HG03139 (cell line): ENCODE data around the gene SORCS2.

Source experiments
- ATAC-seq: cut with Tn5 transposase; IDR thresholded peaks from one replicate; pipeline ENCODE4 v1.9.1; 2021; ENCODE audit not compliant: unreplicated experiment

Gene SORCS2

DNA sequence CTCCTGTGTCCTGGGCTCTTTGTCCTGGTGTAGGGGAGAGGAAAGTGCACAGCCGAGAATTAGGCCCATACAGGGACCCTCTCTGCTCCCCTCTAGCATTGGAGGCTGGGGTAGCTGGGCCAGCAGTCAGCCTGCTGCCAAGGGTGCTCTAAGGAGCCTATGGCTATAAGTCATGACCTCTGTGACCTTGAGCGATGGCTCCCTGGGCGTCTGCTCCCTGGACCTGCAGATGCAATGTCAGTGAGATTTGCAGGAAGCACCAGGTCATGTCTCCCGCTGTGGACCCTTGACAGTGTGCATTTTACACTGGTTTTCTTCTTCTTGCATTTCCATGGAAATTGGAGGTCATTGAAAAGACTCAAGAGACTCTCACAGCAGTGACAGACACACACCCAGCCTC, 476.5 kb downstream of the SORCS2 start:
- ATAC-seq = no peak

DNA sequence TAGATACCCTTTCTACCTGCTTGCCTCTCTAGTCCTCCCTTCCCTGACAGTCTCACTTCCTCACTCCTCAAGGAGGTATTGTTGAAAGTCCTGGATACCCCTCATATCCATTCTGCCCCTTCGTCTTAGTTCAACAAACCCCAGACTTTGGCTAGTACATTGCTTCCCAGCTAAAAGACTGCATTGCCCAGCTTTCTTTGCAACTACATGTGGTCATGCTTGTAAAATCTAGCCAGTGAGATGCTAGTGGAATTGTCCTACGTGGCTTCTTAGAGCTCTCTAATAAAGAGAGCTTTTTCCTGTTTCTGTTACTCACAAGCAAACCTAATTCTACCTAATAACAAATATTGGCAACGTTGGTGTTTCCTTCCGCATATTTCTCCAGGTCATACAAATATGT, 480.3 kb downstream of the SORCS2 start:
- no peak for ATAC-seq

DNA sequence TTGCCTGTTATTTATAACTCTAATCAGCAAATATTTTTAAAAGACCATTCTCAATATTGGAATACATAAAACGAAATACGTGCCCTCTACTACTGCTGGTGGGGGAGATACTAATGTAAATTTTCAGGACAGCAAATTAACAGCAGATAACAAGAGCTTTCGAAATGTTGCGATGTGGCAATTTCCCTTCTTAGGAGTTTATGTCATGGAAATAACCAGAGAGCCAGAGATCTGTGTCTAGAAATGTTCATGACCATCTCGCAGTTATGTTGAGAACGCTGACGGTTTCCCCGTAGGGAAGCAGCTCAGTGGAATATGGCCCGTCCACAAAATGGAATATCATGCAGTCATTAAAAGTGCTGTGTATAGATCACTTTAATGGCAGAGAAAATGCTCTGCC, 480.8 kb downstream of the SORCS2 start:
- no peak for ATAC-seq

DNA sequence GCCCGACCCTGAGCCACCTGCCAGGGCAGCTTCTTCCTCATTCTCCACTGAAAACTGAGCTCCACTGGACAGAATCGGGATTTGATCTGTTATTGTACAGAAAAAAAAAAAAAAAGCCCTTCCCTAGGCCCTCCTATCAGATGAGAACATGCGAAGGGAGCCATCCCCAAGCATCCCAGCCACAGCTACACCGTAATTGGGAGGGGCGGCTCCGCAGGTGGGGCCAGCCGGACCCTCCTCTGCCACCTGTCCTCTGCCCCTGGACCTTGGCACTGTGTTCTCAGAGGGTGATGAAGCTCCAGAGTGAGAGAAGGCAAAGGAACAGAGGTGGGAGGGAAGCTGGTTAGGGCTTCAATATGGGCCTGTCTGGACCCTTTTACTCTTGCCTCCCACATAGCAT, 482.4 kb downstream of the SORCS2 start:
- ATAC-seq = no peak

DNA sequence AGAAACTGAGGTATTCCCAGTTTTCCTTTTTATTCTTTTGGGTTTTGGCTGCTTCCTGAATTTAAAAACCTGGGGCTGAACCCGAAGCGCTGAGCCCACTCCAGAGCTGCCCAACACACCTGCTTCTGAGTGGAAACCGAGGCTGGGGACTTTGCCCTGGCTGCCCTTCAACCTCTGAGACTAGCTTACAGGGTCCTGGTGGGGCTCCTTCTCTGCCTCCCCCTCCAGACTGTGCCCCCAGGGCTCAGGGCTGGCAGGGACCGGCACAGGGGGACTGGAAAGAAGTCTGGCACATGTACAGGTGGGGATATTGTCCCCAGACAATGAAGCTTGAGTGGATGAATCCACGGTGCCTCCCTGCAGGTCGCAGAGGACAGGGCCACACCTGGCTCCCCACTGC, 482.8 kb downstream of the SORCS2 start:
- ATAC-seq = no peak

DNA sequence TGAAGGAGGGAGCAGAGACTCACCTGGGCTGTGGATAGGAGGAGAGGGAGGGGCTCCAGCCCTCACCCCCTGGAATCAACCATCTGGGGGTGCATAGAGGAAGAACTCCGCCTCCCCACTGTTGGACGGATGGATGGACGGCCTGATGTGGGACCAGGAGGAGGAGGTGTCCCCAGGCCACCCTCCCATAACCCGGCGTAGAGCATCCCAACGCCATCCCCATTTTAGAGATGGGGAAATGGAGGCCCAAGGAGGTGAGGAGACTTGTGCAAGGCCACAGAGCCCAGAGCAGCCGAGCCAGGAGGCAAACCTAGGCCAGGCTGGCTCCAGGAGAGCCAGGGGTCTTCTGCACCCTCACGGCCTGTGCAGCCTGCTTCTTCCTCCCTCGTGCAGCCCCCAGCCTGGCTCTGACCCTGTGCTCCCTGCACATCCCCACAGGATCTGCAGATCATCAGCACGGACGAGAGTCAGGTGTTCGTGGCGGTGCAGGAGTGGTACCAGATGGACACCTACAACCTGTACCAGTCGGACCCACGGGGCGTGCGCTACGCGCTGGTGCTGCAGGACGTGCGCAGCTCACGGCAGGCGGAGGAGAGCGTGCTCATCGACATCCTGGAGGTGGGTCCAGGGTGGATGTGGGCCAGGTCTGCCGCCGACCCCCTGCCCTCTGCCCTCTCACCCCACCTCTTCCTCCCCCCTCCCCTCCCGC, 483.4 kb downstream of the SORCS2 start:
- ATAC-seq = no peak

DNA sequence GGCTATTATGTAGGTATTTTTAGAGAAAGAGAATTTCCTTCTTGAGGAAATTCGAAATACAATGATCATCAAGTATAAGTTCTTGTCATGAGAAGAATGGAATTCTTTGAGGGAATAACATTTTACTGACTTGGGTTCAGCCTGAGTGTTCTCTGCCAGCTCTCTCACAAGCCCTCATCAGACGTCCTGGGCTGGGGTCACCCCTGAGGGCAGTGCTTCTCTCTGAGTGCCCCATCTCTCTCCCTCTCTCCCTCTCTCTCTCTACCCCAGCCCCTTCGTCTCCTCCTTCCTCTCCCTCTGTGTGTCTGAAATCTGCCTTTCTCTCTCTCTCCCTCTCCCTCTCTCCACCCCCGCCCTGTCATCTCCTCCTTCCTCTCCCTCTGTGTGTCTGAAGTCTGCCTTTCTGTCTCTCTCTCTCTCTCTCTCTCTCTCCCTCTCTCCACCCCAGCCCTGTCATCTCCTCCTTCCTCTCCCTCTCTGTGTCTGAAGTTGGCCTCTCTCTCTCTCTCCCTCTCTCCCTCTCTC, 484.1 kb downstream of the SORCS2 start:
- ATAC-seq = no peak

DNA sequence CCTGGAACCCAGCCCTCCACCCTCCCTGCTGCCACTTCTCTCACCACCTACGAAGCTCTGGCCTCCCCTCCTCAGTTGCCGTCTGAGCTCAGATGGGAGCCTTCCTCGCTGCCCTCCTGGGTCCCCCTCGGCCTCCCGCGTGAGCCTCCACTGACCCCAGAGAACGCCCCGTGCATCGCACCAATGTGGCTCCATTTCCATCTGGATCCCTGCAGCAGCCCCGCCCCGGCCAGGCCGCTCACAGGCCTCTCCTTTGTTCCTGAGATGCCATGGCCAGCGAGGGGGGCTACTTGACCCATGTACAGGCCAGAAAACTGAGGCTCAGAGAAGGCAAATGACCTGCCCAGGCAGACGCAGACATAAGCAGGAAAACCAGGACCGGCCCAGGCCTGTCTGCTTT, 484.7 kb downstream of the SORCS2 start:
- ATAC-seq = no peak

DNA sequence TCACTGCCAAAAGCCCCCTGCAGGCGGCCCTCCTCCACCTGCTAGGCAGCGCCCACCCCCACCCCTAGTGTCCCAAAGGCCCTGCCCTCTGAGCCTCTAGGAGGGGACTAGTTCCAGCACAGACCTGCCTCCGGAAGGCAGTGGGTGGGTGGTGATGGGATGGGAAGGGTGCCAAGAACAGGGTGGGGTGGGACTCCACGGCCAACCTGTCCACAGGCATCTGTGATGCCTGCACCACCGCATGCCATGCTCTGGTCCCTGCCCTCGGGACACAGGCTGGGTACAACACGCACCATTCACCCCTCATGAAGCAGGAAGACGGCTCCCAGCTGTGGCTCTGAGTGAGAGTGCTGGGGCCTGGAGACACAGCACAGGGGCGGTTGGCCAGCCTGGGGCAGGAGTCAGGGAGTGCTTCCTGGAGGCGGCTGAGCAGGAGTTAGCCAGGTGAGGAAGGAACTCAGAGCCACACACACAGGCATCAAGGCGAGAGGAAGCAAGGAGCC, 485.5 kb downstream of the SORCS2 start:
- no peak for ATAC-seq

DNA sequence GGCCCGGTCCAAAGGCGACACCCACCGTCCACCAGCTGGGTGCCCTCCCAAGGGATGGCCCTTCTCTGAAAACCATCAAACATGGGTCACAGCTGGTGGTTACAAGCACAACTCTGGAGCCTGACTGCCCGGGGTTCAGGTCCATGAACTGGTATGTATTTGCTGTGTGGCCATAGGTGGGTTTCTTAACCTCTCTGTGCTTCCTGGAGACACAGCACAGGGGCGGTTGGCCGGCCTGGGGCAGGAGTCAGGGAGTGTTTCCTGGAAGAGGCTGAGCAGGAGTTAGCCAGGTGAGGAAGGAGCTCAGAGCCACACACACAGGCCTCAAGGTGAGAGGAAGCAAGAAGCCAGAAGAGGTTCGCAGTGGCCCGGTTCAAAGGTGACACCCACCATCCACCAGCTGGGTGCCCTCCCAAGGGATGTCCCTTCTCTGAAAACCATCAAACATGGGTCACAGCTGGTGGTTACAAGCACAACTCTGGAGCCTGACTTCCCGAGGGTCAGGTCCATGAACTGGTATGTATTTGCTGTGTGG, 486.0 kb downstream of the SORCS2 start:
- no peak for ATAC-seq

DNA sequence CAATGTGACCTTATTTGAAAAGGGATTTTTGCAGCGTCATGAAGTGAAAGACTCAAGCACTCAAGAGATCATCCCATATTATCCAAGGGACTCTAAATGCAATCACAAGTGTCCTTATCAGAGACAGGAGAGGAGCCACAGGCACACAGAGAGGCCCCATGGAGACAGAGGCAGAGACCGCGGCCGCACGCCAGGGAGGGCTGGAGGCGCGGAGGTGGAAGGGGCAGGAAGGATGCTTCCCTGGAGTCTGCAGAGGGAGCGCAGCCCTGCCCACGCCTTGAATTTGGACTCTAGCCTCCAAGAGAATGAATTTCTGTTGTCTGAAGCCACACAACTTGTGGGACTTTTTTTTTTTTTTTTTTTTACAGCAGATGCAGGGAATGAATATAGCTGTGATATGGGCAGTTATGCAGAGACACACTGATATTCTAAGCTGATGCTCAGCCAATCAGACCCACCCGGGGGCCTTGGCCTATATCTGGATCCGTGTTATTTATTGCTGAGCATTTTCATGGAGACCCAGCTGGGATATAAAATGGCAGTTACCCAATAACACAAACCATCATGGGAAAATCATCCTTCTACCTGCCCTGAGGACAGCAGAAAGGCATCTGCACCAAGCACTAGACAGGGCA, 487.2 kb downstream of the SORCS2 start:
- ATAC-seq = no peak

DNA sequence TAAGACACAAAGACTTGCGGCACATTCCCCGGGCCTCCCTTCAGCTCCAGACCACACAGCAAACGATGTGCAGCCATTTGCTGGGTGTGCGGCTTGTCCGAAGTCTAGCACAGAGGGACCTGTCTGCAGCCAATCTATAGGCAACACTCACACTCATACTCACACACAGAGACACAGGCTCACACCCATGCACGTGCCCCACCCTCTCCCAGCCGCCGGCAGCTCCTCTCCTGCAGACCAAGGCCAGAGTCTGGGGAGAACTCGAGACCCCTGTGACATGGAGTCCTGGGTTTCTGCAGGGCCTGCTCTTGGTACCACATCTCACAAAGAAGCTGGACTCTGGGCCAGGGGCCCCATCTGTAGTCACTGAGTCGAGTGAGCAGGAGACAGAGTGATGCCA, 487.8 kb downstream of the SORCS2 start:
- ATAC-seq = no peak

DNA sequence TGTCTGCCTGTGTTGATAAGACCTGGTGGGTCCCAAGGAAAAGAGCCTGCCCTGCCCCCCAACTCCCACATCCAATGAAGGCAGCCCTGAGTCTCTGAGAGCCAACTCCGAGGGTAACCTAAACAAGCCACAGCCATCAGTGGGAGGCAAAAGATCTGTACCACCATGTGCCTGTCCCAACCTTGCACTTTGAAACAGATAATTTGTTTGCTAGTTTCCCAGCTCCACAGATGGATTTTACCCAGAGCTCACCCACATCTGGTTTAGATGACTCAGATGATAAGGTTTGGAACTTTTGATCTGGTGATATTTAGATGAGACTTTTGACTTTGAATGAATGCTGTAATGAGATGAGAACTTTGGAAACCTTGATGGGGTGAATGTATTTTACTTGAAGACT, 488.4 kb downstream of the SORCS2 start:
- ATAC-seq = no peak

DNA sequence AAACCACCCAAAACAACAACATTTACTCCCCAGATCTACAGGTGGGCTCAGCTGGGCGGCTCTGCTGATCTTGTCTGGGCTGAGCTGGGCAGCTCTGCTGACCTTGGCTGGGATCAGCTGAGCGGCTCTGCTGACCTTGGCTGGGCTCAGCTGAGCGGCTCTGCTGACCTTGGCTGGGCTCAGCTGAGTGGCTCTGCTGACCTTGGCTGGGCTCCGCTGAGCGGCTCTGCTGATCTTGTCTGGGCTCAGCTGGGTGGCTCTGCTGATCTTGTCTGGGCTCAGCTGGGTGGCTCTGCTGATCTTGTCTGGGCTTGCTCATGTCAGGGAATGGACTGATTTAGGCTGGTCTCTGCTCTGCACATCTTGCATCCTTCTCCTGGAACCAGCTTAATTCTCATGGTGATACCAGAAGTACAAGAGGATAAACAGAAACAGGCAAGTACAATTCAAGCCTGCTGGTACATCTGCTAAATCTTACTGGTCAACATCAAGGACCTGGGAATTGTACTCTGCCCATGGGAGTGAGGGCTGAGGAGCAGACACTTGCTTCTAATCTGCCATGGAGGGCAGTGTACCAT, 490.9 kb downstream of the SORCS2 start:
- no peak for ATAC-seq

DNA sequence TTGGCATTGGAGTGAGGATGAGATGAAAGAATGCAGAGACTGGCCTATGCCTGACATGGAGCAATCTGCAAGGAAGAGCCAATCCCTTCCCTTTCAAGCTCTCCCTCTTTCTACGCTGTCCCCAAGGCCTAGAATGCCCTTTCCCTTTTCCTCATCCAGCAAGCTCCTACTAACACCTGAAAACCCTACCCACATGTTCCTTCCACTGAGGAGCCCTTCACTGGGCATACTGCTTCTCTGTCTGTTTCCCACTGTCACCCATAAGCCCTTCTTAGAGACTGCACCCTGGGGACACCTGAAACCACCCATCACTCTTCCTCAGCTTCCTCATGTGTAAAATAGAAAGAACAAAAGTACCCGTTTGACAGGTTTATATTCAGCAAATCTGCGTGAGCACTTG, 492.0 kb downstream of the SORCS2 start:
- no peak for ATAC-seq

DNA sequence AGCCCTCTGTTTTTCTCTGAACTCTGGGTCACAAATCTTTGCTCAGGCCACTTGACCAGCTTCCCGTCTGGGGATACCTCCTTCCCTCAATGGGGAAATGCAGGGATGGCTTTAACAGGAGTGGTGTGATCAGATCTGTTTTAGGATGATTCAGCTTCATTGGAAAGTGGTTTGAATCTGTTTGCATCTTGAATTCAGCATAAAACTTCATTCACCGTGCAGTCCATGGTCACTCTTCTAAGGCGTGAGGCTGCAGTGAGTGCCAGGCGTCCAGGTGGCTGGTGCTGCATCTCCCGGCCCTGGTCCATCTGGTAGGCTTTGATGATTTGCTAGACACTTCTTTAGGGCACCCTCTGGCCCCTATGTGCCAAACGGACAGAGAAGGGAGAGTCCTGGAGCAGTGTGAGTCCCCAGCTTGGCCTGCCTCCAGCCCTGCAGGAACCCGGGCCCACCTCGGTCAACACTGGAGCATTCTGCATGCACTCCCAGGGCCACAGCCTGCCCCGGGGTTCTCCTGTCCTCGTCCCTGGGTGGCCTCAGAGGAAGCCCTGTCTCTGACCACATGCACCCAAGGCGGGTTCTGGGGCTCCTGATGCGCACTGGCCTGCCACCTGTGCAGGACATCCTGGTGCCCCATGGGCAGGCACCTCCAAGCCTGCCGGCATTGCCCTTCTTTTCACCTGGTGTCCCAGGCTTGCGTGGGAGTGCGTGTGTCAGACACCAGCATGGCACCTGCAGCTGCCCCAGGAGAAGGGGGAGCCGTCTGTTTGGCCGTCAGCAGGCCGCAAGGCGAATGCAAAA, 493.9 kb downstream of the SORCS2 start:
- no peak for ATAC-seq

DNA sequence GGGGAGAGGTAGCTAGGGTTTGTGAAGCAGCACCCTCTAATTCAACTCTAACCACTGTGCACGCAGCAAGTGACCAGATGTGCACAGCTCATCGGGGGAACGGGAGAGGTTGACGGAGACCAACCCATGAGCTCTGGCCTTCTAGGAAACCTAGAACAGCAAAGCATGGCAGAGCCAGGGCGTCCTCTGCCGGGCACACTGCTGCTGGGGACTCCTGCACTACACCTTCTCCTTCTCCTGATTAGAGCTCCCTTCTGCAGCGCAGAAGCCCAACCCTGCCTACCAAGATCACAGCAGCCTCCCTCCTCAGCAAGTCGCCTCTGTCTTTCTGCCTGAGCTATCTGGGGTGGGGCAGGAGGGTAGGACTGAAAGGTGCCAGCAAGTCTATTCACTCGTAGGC, 494.7 kb downstream of the SORCS2 start:
- no peak for ATAC-seq

DNA sequence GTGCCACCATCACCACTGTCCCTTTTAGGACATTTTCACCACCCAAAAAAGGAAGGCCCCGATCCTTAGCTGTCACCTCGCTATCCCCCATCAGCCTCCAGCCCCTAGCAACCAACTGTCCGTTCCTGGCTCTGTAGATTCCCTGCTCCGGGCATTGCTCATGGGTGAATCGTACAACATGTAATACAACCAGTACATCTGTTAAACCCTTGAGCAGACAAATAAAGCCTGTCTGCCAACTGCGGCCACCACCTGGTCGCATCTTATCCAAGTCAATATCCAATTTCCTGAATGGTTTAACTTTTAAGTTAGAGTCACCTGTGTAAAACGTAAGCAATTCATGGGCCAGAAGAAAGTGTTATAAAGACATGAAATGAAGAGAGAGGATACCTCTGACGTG, 495.5 kb downstream of the SORCS2 start:
- no peak for ATAC-seq

DNA sequence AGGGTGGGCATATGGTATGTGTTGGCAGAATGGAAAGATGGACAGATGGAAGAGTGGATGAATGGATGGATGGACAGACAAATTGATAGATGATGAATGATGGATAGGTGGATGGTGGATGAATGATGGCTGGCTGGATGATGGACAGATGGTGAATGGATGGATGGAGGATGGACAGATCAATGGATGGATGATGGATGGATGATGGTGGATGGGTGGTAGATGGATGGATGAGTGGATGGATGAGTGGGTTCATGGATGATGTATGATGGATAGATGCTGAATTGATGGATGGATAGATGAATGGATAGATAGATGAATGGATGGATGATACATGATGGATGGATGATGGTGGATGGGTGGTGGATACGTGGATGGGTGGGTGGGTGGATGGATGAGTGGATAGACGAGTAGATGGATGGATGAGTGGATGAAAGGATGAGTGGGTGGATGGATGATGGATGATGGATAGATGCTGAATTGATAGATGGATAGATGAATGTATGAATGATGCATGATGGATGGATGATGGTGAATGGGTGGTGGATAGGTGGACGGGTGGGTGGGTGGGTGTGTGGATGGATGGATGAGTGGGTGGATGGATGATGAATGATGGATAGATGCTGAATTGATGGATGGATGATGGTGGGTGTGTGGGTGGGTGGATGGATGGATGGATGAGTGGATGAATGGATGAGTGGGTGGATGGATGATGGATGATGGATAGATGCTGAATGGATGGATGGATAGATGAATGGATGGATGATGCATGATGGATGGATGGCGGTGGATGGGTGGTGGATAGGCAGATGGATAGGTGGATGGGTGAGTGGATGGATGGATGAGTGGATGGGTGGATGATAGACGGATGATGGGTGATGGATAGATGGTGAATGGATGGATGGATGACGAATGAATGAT, 497.7 kb downstream of the SORCS2 start:
- no peak for ATAC-seq

DNA sequence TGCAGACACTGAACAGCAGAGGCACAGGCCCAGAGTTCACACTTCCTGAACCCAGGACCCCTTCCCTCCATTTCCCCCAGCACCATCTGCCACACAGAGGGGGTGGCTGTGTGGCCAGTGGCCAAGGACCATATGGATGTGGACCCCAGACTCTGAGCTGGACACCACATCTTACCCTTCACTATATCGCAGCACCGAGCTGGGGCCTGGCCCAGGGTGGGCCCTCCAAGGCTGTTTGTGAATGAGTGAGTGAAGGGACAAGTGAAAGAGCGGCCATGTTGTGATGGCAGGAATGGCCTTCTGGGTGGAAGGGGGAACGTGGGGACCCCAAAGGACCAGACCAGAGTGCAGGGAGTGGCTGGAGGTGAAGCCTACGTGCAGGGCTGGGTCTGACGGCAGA, 498.7 kb downstream of the SORCS2 start:
- ATAC-seq = no peak
